MM.1S (cell line): ENCODE data around the gene ASTN1.

Experiments
- DNase-seq: peaks from one replicate; pipeline ENCODE4 v3.0.0-alpha.2; 2015
- H2AFZ ChIP-seq: fragments of 300-600 bp; sonication (generic); 2 replicates; pipeline ENCODE4 v1.6.0; 2016; ENCODE audit warnings: antibody characterized with exemption, low read length
- H3F3A ChIP-seq: fragments of 300-600 bp; sonication (generic); 2 replicates; pipeline ENCODE4 v1.6.1; 2016; ENCODE audit warnings: mild to moderate bottlenecking, antibody characterized with exemption, low read length, moderate library complexity, mixed read lengths; ENCODE audit not compliant: insufficient read depth
- H3K27ac ChIP-seq: fragments of 300-600 bp; sonication (generic); 2 replicates; pipeline ENCODE4 v1.5.1; 2016; ENCODE audit warnings: mild to moderate bottlenecking, low read length
- H3K27me3 ChIP-seq: fragments of 300-600 bp; sonication (generic); replicated peaks from 2 replicates; pipeline ENCODE4 v1.6.0; 2016; ENCODE audit warnings: low read length; ENCODE audit not compliant: insufficient read depth
- H3K36me3 ChIP-seq: fragments of 300-600 bp; sonication (generic); replicated peaks from 2 replicates; pipeline ENCODE4 v1.6.1; 2016; ENCODE audit warnings: mild to moderate bottlenecking, low read length, mixed read lengths; ENCODE audit not compliant: insufficient read depth
- H3K4me1 ChIP-seq: fragments of 300-600 bp; sonication (generic); 2 replicates; pipeline ENCODE4 v1.6.1; 2016; ENCODE audit warnings: low read length, mixed read lengths
- H3K4me2 ChIP-seq: fragments of 300-600 bp; sonication (generic); 2 replicates; pipeline ENCODE4 v1.6.0; 2016; ENCODE audit warnings: low read depth, low read length
- H3K4me3 ChIP-seq: fragments of 300-600 bp; sonication (generic); 2 replicates; pipeline ENCODE4 v1.5.1; 2016; ENCODE audit warnings: low read length, mixed read lengths
- H3K79me2 ChIP-seq: fragments of 300-600 bp; sonication (generic); 2 replicates; pipeline ENCODE4 v1.6.1; 2016; ENCODE audit warnings: mixed run types, low read length, mixed read lengths
- H3K9ac ChIP-seq: fragments of 300-600 bp; sonication (generic); 2 replicates; pipeline ENCODE4 v1.6.1; 2016; ENCODE audit warnings: low read length, mixed read lengths
- H3K9me2 ChIP-seq: fragments of 300-600 bp; sonication (generic); replicated peaks from 2 replicates; pipeline ENCODE4 v1.6.1; 2016; ENCODE audit warnings: mild to moderate bottlenecking, low read length, mixed read lengths; ENCODE audit not compliant: insufficient read depth
- H3K9me3 ChIP-seq: fragments of 300-600 bp; sonication (generic); replicated peaks from 2 replicates; pipeline ENCODE4 v1.6.1; 2016; ENCODE audit warnings: mild to moderate bottlenecking, low read length, mixed read lengths; ENCODE audit not compliant: insufficient read depth
- H4K20me1 ChIP-seq: fragments of 300-600 bp; sonication (generic); 2 replicates; pipeline ENCODE4 v1.6.1; 2016; ENCODE audit warnings: mild to moderate bottlenecking, low read length, moderate library complexity, mixed read lengths; ENCODE audit not compliant: insufficient read depth
- EZH2 ChIP-seq: fragments of 300-600 bp; sonication (generic); optimal IDR thresholded peaks from 2 replicates; pipeline ENCODE3; 2017; ENCODE audit warnings: low read depth, mild to moderate bottlenecking, antibody characterized with exemption, low read length, mixed read lengths
- EZH2phosphoT487 ChIP-seq: fragments of 300-600 bp; sonication (generic); IDR thresholded peaks from 2 replicates; pipeline ENCODE4 v1.6.1; 2018; ENCODE audit warnings: antibody characterized with exemption, low read length
- TF ChIP-seq, protein P1 (sequence below): fragments of 300-600 bp; sonication (generic); IDR thresholded peaks from 2 replicates; pipeline ENCODE4 v1.5.1; 2016; ENCODE audit warnings: antibody characterized with exemption, low read length, mixed read lengths

Gene ASTN1

DNA sequence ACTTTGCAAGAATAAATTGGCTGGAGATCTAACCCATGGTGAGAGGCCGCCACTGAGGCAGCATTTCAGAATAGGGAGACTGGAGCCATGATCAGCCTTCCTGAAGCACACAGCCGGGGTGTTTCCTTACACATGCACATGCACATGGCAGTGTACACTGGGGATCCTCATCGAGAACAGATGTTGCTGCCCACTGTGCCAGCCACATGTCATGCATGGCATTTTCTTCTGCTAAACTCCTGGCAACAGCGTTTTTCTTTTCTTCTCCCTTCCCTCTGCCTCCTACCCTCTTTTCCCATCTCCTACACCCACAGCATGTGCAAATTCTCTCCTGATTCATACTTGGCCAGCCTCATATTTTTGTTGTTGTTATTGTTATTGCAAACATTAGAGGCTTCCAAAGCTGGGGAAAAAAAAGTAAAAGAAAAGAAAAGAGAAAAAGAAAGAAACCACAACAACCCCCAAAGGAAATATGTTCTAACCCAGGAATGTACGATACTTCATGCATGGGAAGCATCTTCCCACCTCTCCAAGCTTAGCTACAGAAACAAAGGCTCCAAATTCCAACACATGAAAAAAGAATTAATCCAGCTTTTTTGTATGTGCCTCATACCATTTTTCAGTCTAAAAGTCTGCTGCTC, 344.0 kb downstream of the ASTN1 start:
- Histone ChIP-seq H3K4me1 (no peaks in the 10 kb centered on the region), H3K9me3 (no peaks in the 10 kb centered on the region), H3K4me3 (no peak overlapping the region), H2AFZ (no peak overlapping the region), H3K36me3 (no peaks in the 10 kb centered on the region), H3K27me3 (no peaks in the 10 kb centered on the region), H3K4me2 (no peak overlapping the region), H4K20me1 (no peaks in the 10 kb centered on the region), H3K9ac (no peak overlapping the region), H3K79me2 (no peaks in the 10 kb centered on the region), H3K27ac (no peak overlapping the region), H3F3A (no peaks in the 10 kb centered on the region), H3K9me2 (no peaks in the 10 kb centered on the region)
- no peak for TF ChIP-seq EZH2
- TF ChIP-seq, protein P1, sequence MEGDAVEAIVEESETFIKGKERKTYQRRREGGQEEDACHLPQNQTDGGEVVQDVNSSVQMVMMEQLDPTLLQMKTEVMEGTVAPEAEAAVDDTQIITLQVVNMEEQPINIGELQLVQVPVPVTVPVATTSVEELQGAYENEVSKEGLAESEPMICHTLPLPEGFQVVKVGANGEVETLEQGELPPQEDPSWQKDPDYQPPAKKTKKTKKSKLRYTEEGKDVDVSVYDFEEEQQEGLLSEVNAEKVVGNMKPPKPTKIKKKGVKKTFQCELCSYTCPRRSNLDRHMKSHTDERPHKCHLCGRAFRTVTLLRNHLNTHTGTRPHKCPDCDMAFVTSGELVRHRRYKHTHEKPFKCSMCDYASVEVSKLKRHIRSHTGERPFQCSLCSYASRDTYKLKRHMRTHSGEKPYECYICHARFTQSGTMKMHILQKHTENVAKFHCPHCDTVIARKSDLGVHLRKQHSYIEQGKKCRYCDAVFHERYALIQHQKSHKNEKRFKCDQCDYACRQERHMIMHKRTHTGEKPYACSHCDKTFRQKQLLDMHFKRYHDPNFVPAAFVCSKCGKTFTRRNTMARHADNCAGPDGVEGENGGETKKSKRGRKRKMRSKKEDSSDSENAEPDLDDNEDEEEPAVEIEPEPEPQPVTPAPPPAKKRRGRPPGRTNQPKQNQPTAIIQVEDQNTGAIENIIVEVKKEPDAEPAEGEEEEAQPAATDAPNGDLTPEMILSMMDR = no peak
- TF ChIP-seq EZH2phosphoT487 = no peak
- no peak for DNase-seq

DNA sequence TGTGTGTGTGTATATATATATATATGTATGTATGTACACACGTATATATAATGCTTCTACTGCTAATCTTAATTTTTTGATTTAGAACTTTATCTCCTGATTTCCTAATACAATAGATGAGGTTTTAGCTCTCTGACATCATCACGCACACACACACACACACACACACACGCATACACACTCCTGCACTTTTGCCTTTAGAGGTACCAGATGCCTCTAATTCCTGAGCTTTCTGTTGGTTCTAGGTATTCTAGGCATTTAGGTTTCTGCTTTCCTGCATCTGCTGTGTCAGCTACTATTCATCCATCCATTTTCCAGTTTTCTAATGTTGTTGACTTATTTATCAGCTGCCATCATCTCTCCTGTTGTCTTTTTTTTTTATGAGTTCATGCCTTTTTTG, 348.3 kb downstream of the ASTN1 start:
- DNase-seq = no peak
- TF ChIP-seq EZH2phosphoT487 (no peak), EZH2 (no peak)
- TF ChIP-seq, protein P1 = no peak
- H4K20me1 ChIP-seq = no peaks in the 10 kb centered on the region
- H3K36me3 ChIP-seq = no peaks in the 10 kb centered on the region
- no peaks in the 10 kb centered on the region for H3K9me3 ChIP-seq
- H3K9ac ChIP-seq = no peak overlapping the region
- no peaks in the 10 kb centered on the region for H3K27me3 ChIP-seq
- H3K79me2 ChIP-seq = no peaks in the 10 kb centered on the region
- H3K9me2 ChIP-seq = no peaks in the 10 kb centered on the region
- H3K4me2 ChIP-seq = no peak overlapping the region
- no peak overlapping the region for H3K27ac ChIP-seq
- H3K4me1 ChIP-seq = no peaks in the 10 kb centered on the region
- H2AFZ ChIP-seq = no peak overlapping the region
- no peaks in the 10 kb centered on the region for H3F3A ChIP-seq
- no peak overlapping the region for H3K4me3 ChIP-seq

DNA sequence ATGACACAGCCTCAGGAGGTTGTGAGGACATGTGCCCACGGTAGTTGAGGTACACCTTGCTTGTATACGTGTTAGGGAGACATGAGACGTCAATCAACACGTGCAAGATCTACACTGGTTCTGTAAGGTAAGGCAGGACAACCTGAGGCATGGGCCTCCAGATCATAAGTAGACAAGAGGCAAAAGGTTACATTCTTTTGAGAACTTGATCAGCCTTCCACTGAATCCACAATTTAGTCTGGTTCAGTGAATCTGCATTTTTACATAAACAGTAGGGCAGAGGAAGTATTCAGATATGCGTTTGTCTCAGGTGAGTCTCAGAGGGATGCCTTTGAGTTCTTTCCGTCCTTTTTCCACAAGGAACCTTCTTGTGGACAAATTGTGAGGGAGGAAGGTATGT, 348.9 kb downstream of the ASTN1 start:
- Histone ChIP-seq H3K4me3 (no peak overlapping the region), H3K27ac (no peak overlapping the region), H3K9ac (no peak overlapping the region), H3K9me2 (no peaks in the 10 kb centered on the region), H3K4me1 (no peaks in the 10 kb centered on the region), H3K27me3 (no peaks in the 10 kb centered on the region), H3K9me3 (no peaks in the 10 kb centered on the region), H3K36me3 (no peaks in the 10 kb centered on the region), H2AFZ (no peak overlapping the region), H3F3A (no peaks in the 10 kb centered on the region), H4K20me1 (no peaks in the 10 kb centered on the region), H3K79me2 (no peaks in the 10 kb centered on the region), H3K4me2 (no peak overlapping the region)
- DNase-seq = no peak
- TF ChIP-seq, protein P1 = no peak
- TF ChIP-seq EZH2 = no peak
- no peak for TF ChIP-seq EZH2phosphoT487
